NK-92 (cell line): Measurements from ENCODE around the gene SBK2.
"Not testable (repeated sequence)": the region's sequence is repeated elsewhere in the genome, so short reads cannot be mapped to it uniquely, and the experiment has no call there.

Source experiments
- DNase-seq: peaks from one replicate; lab custom pipeline; 2025; ENCODE audit not compliant: unreplicated experiment; lab: John Stamatoyannopoulos, UW

The SBK2 gene

DNA sequence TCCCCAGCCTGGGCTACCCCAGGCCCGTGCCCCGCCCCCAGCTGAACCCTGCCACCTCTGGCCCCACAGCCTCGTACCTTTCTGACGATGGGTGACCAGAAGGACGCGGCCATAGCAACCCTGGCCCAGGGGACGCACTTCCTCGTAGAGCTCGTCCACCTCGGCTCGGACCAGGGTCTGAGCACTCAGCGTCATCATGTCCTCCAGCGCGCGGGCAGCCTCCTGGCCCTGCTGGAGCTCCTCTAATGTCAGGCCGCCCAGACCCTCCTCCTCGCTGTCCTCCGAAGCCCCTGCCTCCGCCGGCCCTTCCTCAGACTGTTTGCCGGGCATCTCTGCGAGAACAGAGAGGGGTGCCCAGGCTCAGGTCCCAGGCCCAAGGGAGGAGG, 975 bp downstream of the SBK2 start:
- DNase-seq, result no peak

DNA sequence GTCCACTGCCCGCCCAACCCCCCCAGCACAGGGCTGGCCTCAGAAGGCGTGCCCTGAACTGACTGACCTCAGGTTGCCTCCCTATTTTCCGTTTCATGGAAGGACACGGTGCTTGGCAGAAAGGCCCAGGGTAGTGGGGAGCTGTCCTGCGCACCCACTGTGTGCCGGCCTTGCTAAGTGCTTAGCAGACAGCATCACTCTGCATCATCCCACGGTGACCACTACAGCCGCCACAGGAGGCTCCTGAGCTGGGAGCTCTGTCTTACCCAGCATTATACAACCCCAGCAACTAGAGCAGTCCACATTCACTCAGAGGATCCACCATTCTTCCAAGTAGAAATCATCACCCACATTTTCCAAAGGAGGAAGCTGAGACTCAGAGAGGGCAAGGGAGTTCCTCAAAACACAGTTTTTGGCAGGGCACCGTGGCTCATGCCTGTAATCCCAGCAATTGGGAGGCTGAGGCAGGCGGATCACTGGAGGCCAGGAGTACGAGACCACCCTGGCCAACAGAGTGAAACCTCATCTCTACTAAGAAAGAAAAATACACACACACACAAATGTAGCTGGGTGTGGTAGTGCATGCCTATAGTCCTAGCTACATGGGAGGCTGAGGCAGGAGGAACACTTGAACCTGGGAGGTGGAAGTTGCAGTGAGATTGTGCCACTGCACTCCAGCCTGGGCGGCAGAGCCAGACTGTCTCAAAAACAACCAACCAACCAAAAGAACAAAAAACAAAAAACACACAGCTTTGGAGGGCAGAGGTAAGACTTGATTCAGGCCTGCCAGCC, 1.6 kb downstream of the SBK2 start:
- no peak for DNase-seq

- not testable (repeated sequence) for DNase-seq
Observed at GRCh38 chr19:55534280-55534679, 2.7 kb downstream of the SBK2 start.

GRCh38 chr19:55530996-55531395, 5.9 kb downstream of the SBK2 start:
- DNase-seq, result no peak

DNA sequence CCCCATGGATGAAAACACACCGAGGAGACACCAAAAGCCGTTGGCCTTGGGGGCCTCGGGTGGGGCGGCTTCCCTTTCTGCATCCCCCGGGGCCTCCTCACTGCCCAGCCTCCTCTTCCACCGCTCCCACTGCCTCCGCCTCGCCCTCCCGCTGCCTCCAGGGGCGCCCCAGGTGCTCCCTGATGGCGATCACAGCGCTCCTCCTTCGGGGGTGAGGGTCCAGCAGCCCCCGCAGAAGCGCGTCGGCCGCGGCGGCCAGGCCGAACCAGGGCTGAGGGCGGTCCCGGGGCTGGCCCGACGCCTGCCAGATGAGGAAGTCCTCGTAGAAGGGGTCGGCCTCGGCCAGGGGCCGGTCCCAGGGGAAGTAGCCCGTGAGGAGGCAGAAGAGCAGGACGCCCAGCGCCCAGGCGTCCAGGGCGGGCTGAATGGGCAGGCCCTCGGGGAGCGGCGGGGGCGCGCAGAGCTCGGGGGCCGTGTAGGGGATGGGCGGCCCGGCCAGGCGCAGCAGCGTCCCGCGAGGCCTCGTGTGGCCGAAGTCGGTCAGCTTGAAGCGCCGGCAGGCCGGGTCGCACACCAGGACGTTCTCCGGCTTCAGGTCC, 7.2 kb downstream of the SBK2 start:
- DNase-seq, result no peak

GRCh38 chr19:55528030-55528803, 8.7 kb downstream of the SBK2 start:
- DNase-seq, result no peak

DNA sequence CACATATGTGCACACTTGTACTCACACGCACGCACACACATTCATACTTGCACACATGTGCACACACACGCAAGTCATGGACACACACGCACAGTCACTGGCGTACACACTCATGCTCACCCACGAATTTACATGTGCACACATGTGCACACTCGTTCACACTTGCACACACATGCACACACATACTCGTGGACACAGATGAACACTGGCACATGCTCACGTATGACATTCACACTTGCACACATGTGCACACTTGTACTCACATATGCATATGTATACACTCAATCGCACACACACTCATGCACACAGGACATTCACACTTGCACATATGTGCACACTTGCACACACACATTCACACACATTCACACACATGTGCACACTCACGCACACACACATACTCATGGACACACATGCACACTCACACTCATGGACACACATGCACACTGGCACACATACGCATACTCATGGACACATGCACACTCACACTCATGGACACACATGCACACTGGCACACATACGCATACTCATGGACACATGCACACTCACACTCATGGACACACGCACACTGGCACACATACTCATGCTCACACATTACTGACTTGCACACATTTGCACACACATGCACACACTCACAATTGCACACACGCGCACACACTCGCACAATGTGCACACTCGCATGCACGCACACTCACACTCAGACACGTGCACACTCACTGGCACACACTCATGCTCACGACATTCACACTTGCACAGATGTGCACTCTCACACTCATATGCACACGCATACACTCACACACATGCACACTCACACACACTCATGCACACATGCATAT, 9.5 kb downstream of the SBK2 start:
- no peak for DNase-seq

DNA sequence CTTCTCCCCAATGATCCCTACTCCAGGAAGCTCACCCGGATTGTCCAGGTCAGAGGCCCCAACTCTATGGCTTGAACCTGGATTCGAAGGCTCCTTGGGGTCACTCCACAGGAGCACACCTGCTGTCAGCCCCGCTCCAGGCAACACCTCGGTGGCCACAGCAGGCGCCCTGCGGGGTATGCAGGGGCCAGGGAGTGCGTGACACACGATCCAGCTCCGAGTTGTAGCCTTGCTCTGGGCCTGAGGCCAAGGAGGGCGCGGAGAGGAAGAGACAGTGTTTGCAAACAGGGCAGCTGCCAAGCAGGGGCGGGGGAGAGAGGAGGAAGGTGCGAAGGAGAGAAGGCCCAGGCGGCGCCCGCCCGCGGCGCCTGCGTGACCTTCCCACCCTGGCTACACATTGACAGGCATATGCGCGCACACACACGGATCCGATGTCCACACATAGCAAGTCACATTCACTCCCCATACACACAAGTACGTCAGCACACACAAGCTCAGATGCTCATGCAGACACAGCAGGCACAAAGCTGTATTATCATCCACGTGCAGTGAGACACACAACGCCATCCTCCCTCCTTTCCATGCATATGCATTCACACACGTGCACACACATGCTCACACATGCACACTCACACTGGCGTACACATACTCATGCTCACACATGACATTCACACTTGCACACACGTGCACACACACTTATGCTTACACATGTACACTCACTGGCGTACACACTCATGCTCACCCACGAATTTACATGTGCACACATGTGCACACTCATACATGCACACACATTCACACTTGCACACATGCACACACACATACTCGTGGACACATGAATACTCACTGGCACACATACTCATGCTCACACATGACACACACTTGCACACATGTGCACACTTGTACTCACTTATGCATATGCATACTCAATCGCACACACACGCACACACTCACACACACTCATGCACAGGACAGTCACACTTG, 10.4 kb downstream of the SBK2 start:
- DNase-seq, result no peak

DNA sequence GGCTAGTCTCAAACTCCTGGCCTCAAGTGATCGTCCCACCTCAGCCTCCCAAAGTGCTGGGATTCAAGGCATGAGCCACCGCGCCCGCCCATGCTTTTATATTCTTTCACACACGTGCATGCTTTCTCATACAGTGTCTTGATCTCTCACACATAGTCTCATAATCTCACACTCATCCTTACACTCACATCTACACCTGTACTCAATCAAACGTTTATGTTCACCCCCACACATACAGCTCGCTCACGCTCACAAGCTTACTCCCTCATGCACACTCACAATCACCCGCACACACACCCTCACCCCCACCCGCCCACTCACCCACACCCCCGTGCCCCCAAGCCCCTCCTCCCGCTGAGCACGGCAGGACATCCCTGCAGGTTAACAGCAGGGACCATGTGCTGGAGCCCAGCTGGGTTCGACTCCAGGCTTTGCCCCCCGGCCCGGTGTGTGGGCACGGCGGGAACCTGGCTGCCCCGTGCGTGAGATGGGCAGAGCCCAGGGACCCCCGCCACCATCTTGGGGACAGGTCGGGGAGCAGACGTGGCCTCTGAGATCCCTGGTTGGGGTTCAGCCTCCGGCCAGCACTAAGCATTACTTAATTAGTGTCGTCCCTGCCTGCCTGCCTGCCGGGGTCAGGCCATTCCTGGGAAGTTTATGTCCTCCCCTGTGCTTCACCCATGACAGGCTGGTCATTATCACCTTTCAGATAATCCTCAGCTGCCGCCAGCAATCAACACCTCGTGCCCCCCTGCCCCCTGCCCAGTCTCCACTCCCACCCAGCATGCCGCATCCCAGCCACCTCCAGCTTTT, 11.4 kb downstream of the SBK2 start:
- no peak for DNase-seq

GRCh38 chr19:55520691-55521292, 16.1 kb downstream of the SBK2 start:
- DNase-seq, result no peak

DNA sequence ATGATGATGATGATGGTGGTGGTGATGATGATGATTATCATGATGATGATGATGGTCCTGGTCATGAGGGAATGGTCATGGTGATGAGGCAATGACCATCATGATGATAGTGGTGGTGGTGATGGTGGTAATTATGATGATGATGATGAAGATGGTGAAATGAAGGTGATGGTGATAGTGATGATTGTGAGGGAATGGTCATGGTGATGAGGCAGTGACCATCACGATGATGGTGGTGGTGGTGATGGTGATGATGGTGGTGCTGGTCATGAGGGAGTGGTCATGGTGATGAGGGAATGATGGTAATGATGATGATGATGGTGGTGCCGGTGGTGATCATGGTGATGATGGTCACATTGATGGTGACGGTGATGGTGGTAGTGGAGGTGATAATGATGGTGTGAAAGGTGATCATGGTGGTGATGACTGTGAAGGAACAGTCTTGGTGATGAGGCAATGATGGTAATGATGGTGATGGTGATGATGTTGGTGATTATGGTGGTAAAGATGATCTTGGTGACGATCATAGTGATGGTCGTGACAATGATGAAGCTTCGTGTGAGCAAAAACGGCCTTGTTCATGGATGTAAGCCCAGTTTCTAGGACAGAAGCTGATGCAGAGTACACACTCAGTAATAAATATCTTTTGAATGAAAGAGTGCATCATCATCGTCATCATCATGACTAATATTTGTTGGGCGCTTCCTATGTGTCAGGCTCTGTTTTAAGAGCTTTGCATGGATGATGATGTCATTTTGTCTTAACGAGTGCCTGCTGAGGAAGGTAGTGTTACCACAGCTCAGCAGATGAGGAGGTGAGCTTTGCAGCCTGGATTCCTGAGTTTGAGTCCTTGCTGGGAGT, 17.3 kb downstream of the SBK2 start:
- no peak for DNase-seq

GRCh38 chr19:55516878-55517620, 19.9 kb downstream of the SBK2 start:
- peak; percentile 47 for DNase-seq

- DNase-seq, result no peak
Observed at GRCh38 chr19:55508120-55508519, 28.8 kb downstream of the SBK2 start.

DNA sequence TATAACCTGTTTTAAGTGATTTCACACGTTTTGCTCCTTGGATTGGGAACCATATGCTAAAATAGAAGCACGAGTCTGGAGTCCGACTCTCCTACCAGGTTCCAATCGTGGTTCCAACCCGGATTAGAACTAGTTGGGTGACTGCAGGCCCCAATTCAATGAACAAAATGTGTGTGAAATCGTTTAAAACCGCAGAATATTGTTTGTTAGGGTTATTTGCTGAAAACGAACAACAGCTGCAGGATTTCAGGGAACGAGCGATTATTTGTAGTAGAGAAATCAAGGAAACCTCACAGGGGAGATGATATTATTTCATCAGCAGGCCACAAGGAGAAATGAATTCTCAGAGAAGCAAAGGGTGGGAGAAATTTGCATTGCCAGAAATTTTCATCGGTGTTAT, 32.0 kb downstream of the SBK2 start:
- DNase-seq, result no peak

DNA sequence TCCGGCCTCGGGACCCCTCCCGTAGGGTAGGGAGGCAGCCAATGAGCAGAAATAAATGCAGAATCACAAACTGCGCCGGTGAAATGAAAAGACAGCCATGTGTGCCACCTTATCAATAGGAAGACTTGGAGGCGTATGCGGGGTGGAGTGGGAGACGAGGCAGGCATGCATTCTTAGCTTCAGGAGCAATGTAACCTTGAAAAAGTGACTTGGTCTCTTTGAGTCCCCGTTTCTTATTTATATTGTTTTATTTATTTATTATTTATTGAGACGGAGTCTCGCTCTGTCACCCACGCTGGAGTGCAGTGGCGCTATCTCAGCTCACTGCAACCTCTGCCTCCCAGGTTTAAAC, 32.7 kb downstream of the SBK2 start:
- no peak for DNase-seq

- DNase-seq, result no peak
Observed at GRCh38 chr19:55503502-55504251, 33.3 kb downstream of the SBK2 start.

DNA sequence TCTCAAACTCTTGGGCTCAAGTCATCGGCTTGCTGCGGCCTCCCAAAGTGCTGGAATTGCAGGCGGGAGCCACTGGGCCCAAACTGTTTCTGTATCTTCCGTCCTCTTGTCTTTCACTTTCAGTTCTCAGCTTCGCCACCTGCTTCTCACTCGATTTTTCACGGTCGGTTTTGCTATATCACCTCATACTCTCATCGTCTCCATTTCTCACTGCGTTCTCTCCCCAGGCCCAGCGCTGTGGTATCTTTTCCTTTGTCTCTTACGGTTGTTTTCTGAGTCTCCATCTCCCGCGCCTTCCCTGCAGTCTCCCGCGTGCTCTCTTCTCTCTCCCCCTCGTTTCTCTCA, 33.8 kb downstream of the SBK2 start:
- no peak for DNase-seq
